ENCODE data around the gene POM121L2. TPM values are rescaled to one million over a fixed set of nuclear protein-coding genes. Genes with fewer than 3 reads are reported as not detected.

POM121L2 gene
- total RNA-seq, 2 donors from 2014 or later = 0.07 to 0.13 TPM

- Histone ChIP-seq H3K36me3 (no peaks in the 10 kb centered on the region), H3K9me3 (no peaks in the 10 kb centered on the region), H3K9ac (ENCODE audit: low read depth in 2 of 2, low read length in 2 of 2) (no peak overlapping the region), H3K4me1 (no peaks in the 10 kb centered on the region), H3K27me3 (no peaks in the 10 kb centered on the region), H3K4me3 (no peak overlapping the region), H3K27ac (no peak overlapping the region)
- TF ChIP-seq CTCF (IDR thresholded peaks at IDR 0.05) = no peak
- no peak for DNase-seq
- intact Hi-C loops (cut with DNase I) = loop anchor here (10.0 kb wide), 2 partner anchors 286 to 446 kb away; no protein-coding TSS in a partner anchor
Observed at GRCh38 chr6:27318973-27319372, 6.9 kb upstream of the POM121L2 start.

GRCh38 chr6:27314046-27314445 lies 2.0 kb upstream of the POM121L2 start:
- H3K36me3 ChIP-seq = no peaks in the 10 kb centered on the region
- intact Hi-C loops (cut with DNase I) = loop anchor here (5.0 to 10.0 kb wide), 3 partner anchors 203 to 451 kb away; no protein-coding TSS in a partner anchor
- no peak overlapping the region for H3K9ac ChIP-seq (ENCODE audit: low read depth in 2 of 2, low read length in 2 of 2)
- H3K4me1 ChIP-seq = no peaks in the 10 kb centered on the region
- peaks cover 25% of the 10 kb centered on the region for H3K27me3 ChIP-seq
- no peaks in the 10 kb centered on the region for H3K9me3 ChIP-seq
- TF ChIP-seq CTCF (IDR thresholded peaks at IDR 0.05) = no peak
- no peak overlapping the region for H3K27ac ChIP-seq
- DNase-seq = no peak
- no peak overlapping the region for H3K4me3 ChIP-seq

GRCh38 chr6:27312950-27313271 lies 838 bp upstream of the POM121L2 start:
- no peaks in the 10 kb centered on the region for H3K36me3 ChIP-seq
- H3K4me1 ChIP-seq = no peaks in the 10 kb centered on the region
- intact Hi-C loops (cut with DNase I) = loop anchor here (5.0 to 10.0 kb wide), 3 partner anchors 204 to 452 kb away; no protein-coding TSS in a partner anchor
- no peak overlapping the region for H3K9ac ChIP-seq (ENCODE audit: low read depth in 2 of 2, low read length in 2 of 2)
- no peak overlapping the region for H3K27ac ChIP-seq
- no peak for DNase-seq
- peaks cover 25% of the 10 kb centered on the region for H3K27me3 ChIP-seq
- H3K9me3 ChIP-seq = no peaks in the 10 kb centered on the region
- TF ChIP-seq CTCF (IDR thresholded peaks at IDR 0.05) = no peak
- H3K4me3 ChIP-seq = peak overlapping the region; percentile 54

- peaks cover 25% of the 10 kb centered on the region for H3K27me3 ChIP-seq
- no peak overlapping the region for H3K27ac ChIP-seq
- intact Hi-C loops (cut with DNase I) = loop anchor here (5.0 to 10.0 kb wide), 3 partner anchors 206 to 453 kb away; no protein-coding TSS in a partner anchor
- no peaks in the 10 kb centered on the region for H3K9me3 ChIP-seq
- TF ChIP-seq CTCF (IDR thresholded peaks at IDR 0.05) = no peak
- H3K9ac ChIP-seq (ENCODE audit: low read depth in 2 of 2, low read length in 2 of 2) = peak overlapping the region in 1 of 2 donors; percentile 59
- no peaks in the 10 kb centered on the region for H3K4me1 ChIP-seq
- no peaks in the 10 kb centered on the region for H3K36me3 ChIP-seq
- H3K4me3 ChIP-seq = peak overlapping the region; percentile 54
- no peak for DNase-seq
Observed at GRCh38 chr6:27311806-27312145, 297 bp downstream of the POM121L2 start.

GRCh38 chr6:27303613-27304272 lies 8.3 kb downstream of the POM121L2 start:
- H3K4me1 ChIP-seq = no peaks in the 10 kb centered on the region
- no peak for TF ChIP-seq CTCF (IDR thresholded peaks at IDR 0.05)
- H3K9me3 ChIP-seq = no peaks in the 10 kb centered on the region
- H3K36me3 ChIP-seq = no peaks in the 10 kb centered on the region
- no peak overlapping the region for H3K27ac ChIP-seq
- DNase-seq = no peak
- no peak overlapping the region for H3K4me3 ChIP-seq
- intact Hi-C loops (cut with DNase I) = no loop called here
- H3K9ac ChIP-seq (ENCODE audit: low read depth in 2 of 2, low read length in 2 of 2) = no peak overlapping the region
- H3K27me3 ChIP-seq = peaks cover 8% of the 10 kb centered on the region
